Astrocyte (in vitro differentiated cells and primary cell): Measurements from ENCODE around the gene GTPBP6.
"Not testable (repeated sequence)": the region's sequence is repeated elsewhere in the genome, so short reads cannot be mapped to it uniquely, and the experiment has no call there.

ENCODE experiments used
- CTCF ChIP-seq: IDR thresholded peaks from 2 replicates; pipeline ENCODE4 v1.5.1; 2011; ENCODE audit warnings: low read depth, mild to moderate bottlenecking, inconsistent platforms, low read length, moderate library complexity; ENCODE audit not compliant: insufficient read depth
- EZH2 ChIP-seq: IDR thresholded peaks from 2 replicates; pipeline ENCODE4 v1.6.1; 2012; ENCODE audit warnings: mild to moderate bottlenecking, low read length, inconsistent platforms; ENCODE audit not compliant: insufficient read depth

GRCh38 chrX:330141-330725, 11.6 kb upstream of the GTPBP6 start:
- TF ChIP-seq EZH2, CTCF: not testable (repeated sequence)
